Cerebellar cortex (tissue), 1 donor: Measurements from ENCODE around the gene CENPQ.

ENCODE experiments used
- DNase-seq: peaks from one replicate; pipeline ENCODE4 v3.0.0-alpha.2; 2015; ENCODE audit warnings: low spot score

Gene CENPQ

GRCh38 chr6:49506569-49507111 lies 43.5 kb downstream of the CENPQ start:
- no peak for DNase-seq

GRCh38 chr6:49509342-49509741 lies 46.2 kb downstream of the CENPQ start:
- DNase-seq: no peak

GRCh38 chr6:49513153-49513989 lies 50.2 kb downstream of the CENPQ start:
- no peak for DNase-seq

GRCh38 chr6:49514571-49515484 lies 51.7 kb downstream of the CENPQ start:
- no peak for DNase-seq

- no peak for DNase-seq
Measured at GRCh38 chr6:49515485-49516146, 52.4 kb downstream of the CENPQ start.

GRCh38 chr6:49516147-49516505 lies 53.0 kb downstream of the CENPQ start:
- DNase-seq: no peak

- no peak for DNase-seq
Measured at GRCh38 chr6:49517919-49518318, 54.7 kb downstream of the CENPQ start.

- DNase-seq: no peak
Measured at GRCh38 chr6:49519660-49520059, 56.5 kb downstream of the CENPQ start.

- no peak for DNase-seq
Measured at GRCh38 chr6:49522710-49523593, 59.8 kb downstream of the CENPQ start.

- no peak for DNase-seq
Measured at GRCh38 chr6:49523901-49524300, 60.7 kb downstream of the CENPQ start.

- no peak for DNase-seq
Measured at GRCh38 chr6:49524541-49524940, 61.4 kb downstream of the CENPQ start.

- DNase-seq: no peak
Measured at GRCh38 chr6:49526598-49526997, 63.4 kb downstream of the CENPQ start.

- DNase-seq: no peak
Measured at GRCh38 chr6:49527320-49527719, 64.2 kb downstream of the CENPQ start.

GRCh38 chr6:49528571-49528970 lies 65.4 kb downstream of the CENPQ start:
- DNase-seq: no peak

GRCh38 chr6:49530141-49530776 lies 67.1 kb downstream of the CENPQ start:
- no peak for DNase-seq

- DNase-seq: peak; percentile 59
Measured at GRCh38 chr6:49531774-49532569, 68.8 kb downstream of the CENPQ start.

- DNase-seq: no peak
Measured at GRCh38 chr6:49535795-49536194, 72.6 kb downstream of the CENPQ start.

GRCh38 chr6:49539102-49539501 lies 75.9 kb downstream of the CENPQ start:
- DNase-seq: no peak

GRCh38 chr6:49540614-49541013 lies 77.4 kb downstream of the CENPQ start:
- DNase-seq: no peak

- DNase-seq: no peak
Measured at GRCh38 chr6:49541210-49541724, 78.1 kb downstream of the CENPQ start.
